ENCODE data around the gene NKD1. TPM values are rescaled to one million over a fixed set of nuclear protein-coding genes. Genes with fewer than 3 reads are reported as not detected.
A peak's percentile ranks its signal among the peaks of the same experiment; 100 is the strongest.

Gene NKD1
- polyA plus RNA-seq, 3 donors = 0.01 TPM; not detected in 2

- H3K27me3 ChIP-seq (ENCODE audit: control insufficient read depth in 2 of 2, insufficient read depth in 2 of 2, low read length in 2 of 2) = no peaks in the 10 kb centered on the region
- H3K27ac Mint-ChIP-seq = no peak overlapping the region
- no peak overlapping the region for H3K4me2 ChIP-seq (replicated peaks; ENCODE audit: extremely low read depth, low read length, poor library complexity, severe bottlenecking)
- no peaks in the 10 kb centered on the region for H3K79me2 ChIP-seq (ENCODE audit: insufficient read depth, low read length)
- H3K9me3 Mint-ChIP-seq = peaks cover 0 to 2% (median 0%) of the 10 kb centered on the region in 7 donors
- no peaks in the 10 kb centered on the region for H3K9me3 ChIP-seq (replicated peaks in 1 of 2; ENCODE audit: control insufficient read depth in 1 of 2, insufficient read depth in 1 of 2, low read length in 2 of 2)
- H2AFZ ChIP-seq (ENCODE audit: insufficient read depth, low read depth, low read length, poor library complexity, severe bottlenecking) = no peak overlapping the region
- WGBS (ENCODE audit: insufficient coverage) = 76% methylated on average over 14 of the region's 18 CpGs
- intact Hi-C loops (cut with micrococcal nuclease) = no loop called here
- H3K4me3 ChIP-seq (replicated peaks in 1 of 3; ENCODE audit: low read depth in 2 of 3, low read length in 3 of 3) = no peak overlapping the region
- H3K4me1 ChIP-seq (ENCODE audit: control insufficient read depth in 1 of 2, insufficient read depth in 2 of 2, low read length in 2 of 2) = no peaks in the 10 kb centered on the region
- DNase-seq = no peak
- H3K36me3 Mint-ChIP-seq = no peaks in the 10 kb centered on the region
- no peak overlapping the region for H3K4me3 Mint-ChIP-seq
- H3K36me3 ChIP-seq (replicated peaks in 1 of 2; ENCODE audit: control insufficient read depth in 1 of 2, insufficient read depth in 2 of 2, low read length in 2 of 2) = no peaks in the 10 kb centered on the region
- no peaks in the 10 kb centered on the region for H4K20me1 ChIP-seq (ENCODE audit: insufficient read depth, low read length)
- no peak overlapping the region for H3K9ac ChIP-seq (ENCODE audit: insufficient read depth, low read length, poor library complexity, severe bottlenecking)
- no peaks in the 10 kb centered on the region for H3K4me1 Mint-ChIP-seq
- H3K27me3 Mint-ChIP-seq (ENCODE audit: low read depth in 3 of 3) = peaks cover 2 to 8% (median 3%) of the 10 kb centered on the region in 3 donors
- TF ChIP-seq, protein P1, sequence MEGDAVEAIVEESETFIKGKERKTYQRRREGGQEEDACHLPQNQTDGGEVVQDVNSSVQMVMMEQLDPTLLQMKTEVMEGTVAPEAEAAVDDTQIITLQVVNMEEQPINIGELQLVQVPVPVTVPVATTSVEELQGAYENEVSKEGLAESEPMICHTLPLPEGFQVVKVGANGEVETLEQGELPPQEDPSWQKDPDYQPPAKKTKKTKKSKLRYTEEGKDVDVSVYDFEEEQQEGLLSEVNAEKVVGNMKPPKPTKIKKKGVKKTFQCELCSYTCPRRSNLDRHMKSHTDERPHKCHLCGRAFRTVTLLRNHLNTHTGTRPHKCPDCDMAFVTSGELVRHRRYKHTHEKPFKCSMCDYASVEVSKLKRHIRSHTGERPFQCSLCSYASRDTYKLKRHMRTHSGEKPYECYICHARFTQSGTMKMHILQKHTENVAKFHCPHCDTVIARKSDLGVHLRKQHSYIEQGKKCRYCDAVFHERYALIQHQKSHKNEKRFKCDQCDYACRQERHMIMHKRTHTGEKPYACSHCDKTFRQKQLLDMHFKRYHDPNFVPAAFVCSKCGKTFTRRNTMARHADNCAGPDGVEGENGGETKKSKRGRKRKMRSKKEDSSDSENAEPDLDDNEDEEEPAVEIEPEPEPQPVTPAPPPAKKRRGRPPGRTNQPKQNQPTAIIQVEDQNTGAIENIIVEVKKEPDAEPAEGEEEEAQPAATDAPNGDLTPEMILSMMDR (IDR thresholded peaks at IDR 0.05) = no peak
- no peak overlapping the region for H3K27ac ChIP-seq (ENCODE audit: low read depth in 1 of 2, low read length in 2 of 2)
Measured at GRCh38 chr16:50603206-50604064, 55.2 kb downstream of the NKD1 start.

DNA sequence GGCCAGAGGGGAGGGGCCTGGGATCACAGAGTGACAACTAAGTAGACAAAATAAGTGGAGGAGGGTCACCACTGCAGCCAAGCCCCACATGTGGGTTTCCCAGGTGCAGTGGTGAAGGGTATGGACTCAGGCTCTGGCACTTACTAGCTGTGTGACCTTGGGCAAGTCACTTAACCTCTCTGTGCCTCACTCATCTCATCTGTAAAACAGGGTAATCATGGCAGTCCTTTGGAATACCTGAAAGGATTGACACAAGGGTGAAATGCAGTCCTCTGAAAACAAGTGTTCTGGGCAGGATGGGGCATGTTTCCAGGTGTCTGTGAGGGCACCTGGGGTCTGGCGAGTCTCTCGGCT, 55.8 kb downstream of the NKD1 start:
- H3K27me3 Mint-ChIP-seq (ENCODE audit: low read depth in 3 of 3) = peaks cover 2 to 8% (median 3%) of the 10 kb centered on the region in 3 donors
- Histone ChIP-seq H3K27ac (ENCODE audit: low read depth in 1 of 2, low read length in 2 of 2) (no peak overlapping the region), H3K4me1 (ENCODE audit: control insufficient read depth in 1 of 2, insufficient read depth in 2 of 2, low read length in 2 of 2) (no peaks in the 10 kb centered on the region), H3K9me3 (replicated peaks in 1 of 2; ENCODE audit: control insufficient read depth in 1 of 2, insufficient read depth in 1 of 2, low read length in 2 of 2) (no peaks in the 10 kb centered on the region), H3K79me2 (ENCODE audit: insufficient read depth, low read length) (no peaks in the 10 kb centered on the region), H2AFZ (ENCODE audit: insufficient read depth, low read depth, low read length, poor library complexity, severe bottlenecking) (no peak overlapping the region), H3K4me2 (replicated peaks; ENCODE audit: extremely low read depth, low read length, poor library complexity, severe bottlenecking) (no peak overlapping the region), H3K4me3 (replicated peaks in 1 of 3; ENCODE audit: low read depth in 2 of 3, low read length in 3 of 3) (no peak overlapping the region), H3K36me3 (replicated peaks in 1 of 2; ENCODE audit: control insufficient read depth in 1 of 2, insufficient read depth in 2 of 2, low read length in 2 of 2) (no peaks in the 10 kb centered on the region), H3K27me3 (ENCODE audit: control insufficient read depth in 2 of 2, insufficient read depth in 2 of 2, low read length in 2 of 2) (no peaks in the 10 kb centered on the region), H4K20me1 (ENCODE audit: insufficient read depth, low read length) (no peaks in the 10 kb centered on the region), H3K9ac (ENCODE audit: insufficient read depth, low read length, poor library complexity, severe bottlenecking) (no peak overlapping the region)
- WGBS (ENCODE audit: insufficient coverage) = 100% methylated on average over 2 of the region's 2 CpGs
- no peak overlapping the region for H3K4me3 Mint-ChIP-seq
- intact Hi-C loops (cut with micrococcal nuclease) = no loop called here
- DNase-seq = no peak
- H3K36me3 Mint-ChIP-seq = no peaks in the 10 kb centered on the region
- TF ChIP-seq, protein P1 (IDR thresholded peaks at IDR 0.05) = no peak
- H3K9me3 Mint-ChIP-seq = peaks cover 0 to 2% (median 0%) of the 10 kb centered on the region in 7 donors
- H3K4me1 Mint-ChIP-seq = no peaks in the 10 kb centered on the region
- peak overlapping the region in 1 of 7 donors; percentile 12 for H3K27ac Mint-ChIP-seq
